ENCODE data around the gene B9D1. TPM values are rescaled to one million over a fixed set of nuclear protein-coding genes. Genes with fewer than 3 reads are reported as not detected.
A peak's percentile ranks its signal among the peaks of the same experiment; 100 is the strongest.

B9D1 gene
- total RNA-seq, 2 experiments from 2014 or later = 7.2 to 7.6 TPM

GRCh38 chr17:19386051-19386929 lies 23.8 kb upstream of the B9D1 start:
- Mint-ChIP-seq H3K4me1 (ENCODE audit: low read depth) (peaks cover 4% of the 10 kb centered on the region), H3K4me3 (no peak overlapping the region), H3K9me3 (no peaks in the 10 kb centered on the region), H3K27me3 (no peaks in the 10 kb centered on the region), H3K36me3 (peaks cover 5% of the 10 kb centered on the region), H3K27ac (no peak overlapping the region)
- ChIA-PET CTCF (no interaction called here), POLR2A (interaction anchor here (0.9 kb wide), 1 partner anchor 8 kb away, joined by 5 read pairs; the partner anchor contains the start of gene MAPK7)
- intact Hi-C loops (cut with micrococcal nuclease) = no loop called here
- DNase-seq = peak; percentile 23

- H3K9me3 Mint-ChIP-seq = no peaks in the 10 kb centered on the region
- ChIA-PET CTCF (no interaction called here), POLR2A (no interaction called here)
- H3K4me1 Mint-ChIP-seq (ENCODE audit: low read depth) = peaks cover 4% of the 10 kb centered on the region
- no peak overlapping the region for H3K27ac Mint-ChIP-seq
- H3K36me3 Mint-ChIP-seq = peaks cover 12% of the 10 kb centered on the region
- DNase-seq = no peak
- H3K4me3 Mint-ChIP-seq = no peak overlapping the region
- no peaks in the 10 kb centered on the region for H3K27me3 Mint-ChIP-seq
- intact Hi-C loops (cut with micrococcal nuclease) = no loop called here
These were observed 23.0 kb upstream of the B9D1 start for GRCh38 chr17:19385521-19385983.

- Mint-ChIP-seq H3K27ac (no peak overlapping the region), H3K4me1 (ENCODE audit: low read depth) (peaks cover 4% of the 10 kb centered on the region), H3K36me3 (peaks cover 16% of the 10 kb centered on the region), H3K27me3 (no peaks in the 10 kb centered on the region), H3K4me3 (no peak overlapping the region), H3K9me3 (no peaks in the 10 kb centered on the region)
- no peak for DNase-seq
- ChIA-PET POLR2A (no interaction called here), CTCF (interaction anchor here (1.2 kb wide), 1 partner anchor 22 kb away, joined by 4 read pairs; the partner anchor contains the start of gene B9D1)
- intact Hi-C loops (cut with micrococcal nuclease) = no loop called here
These were observed 22.3 kb upstream of the B9D1 start for GRCh38 chr17:19384723-19385391.

- Mint-ChIP-seq H3K4me1 (ENCODE audit: low read depth) (peaks cover 9% of the 10 kb centered on the region), H3K27me3 (no peaks in the 10 kb centered on the region), H3K36me3 (peaks cover 19% of the 10 kb centered on the region), H3K27ac (no peak overlapping the region), H3K9me3 (no peaks in the 10 kb centered on the region), H3K4me3 (no peak overlapping the region)
- intact Hi-C loops (cut with micrococcal nuclease) = no loop called here
- DNase-seq = no peak
- ChIA-PET CTCF (interaction anchor here (1.2 kb wide), 1 partner anchor 21 kb away, joined by 4 read pairs; the partner anchor contains the start of gene B9D1), POLR2A (no interaction called here)
These were observed 21.4 kb upstream of the B9D1 start for GRCh38 chr17:19383681-19384470.

- peaks cover 19% of the 10 kb centered on the region for H3K36me3 Mint-ChIP-seq
- H3K27me3 Mint-ChIP-seq = no peaks in the 10 kb centered on the region
- POLR2A ChIA-PET = no interaction called here
- H3K4me1 Mint-ChIP-seq (ENCODE audit: low read depth) = peaks cover 10% of the 10 kb centered on the region
- DNase-seq = no peak
- H3K27ac Mint-ChIP-seq = no peak overlapping the region
- CTCF ChIA-PET = interaction anchor here (0.6 kb wide), 1 partner anchor 65 kb away, joined by 3 read pairs; no protein-coding TSS in a partner anchor
- H3K9me3 Mint-ChIP-seq = no peaks in the 10 kb centered on the region
- intact Hi-C loops (cut with micrococcal nuclease) = no loop called here
- no peak overlapping the region for H3K4me3 Mint-ChIP-seq
These were observed 20.3 kb upstream of the B9D1 start for GRCh38 chr17:19382531-19383444.

- peaks cover 12% of the 10 kb centered on the region for H3K4me1 Mint-ChIP-seq (ENCODE audit: low read depth)
- no peaks in the 10 kb centered on the region for H3K27me3 Mint-ChIP-seq
- no peak overlapping the region for H3K4me3 Mint-ChIP-seq
- H3K27ac Mint-ChIP-seq = no peak overlapping the region
- no peak for DNase-seq
- ChIA-PET POLR2A (no interaction called here), CTCF (no interaction called here)
- intact Hi-C loops (cut with micrococcal nuclease) = no loop called here
- H3K36me3 Mint-ChIP-seq = peaks cover 19% of the 10 kb centered on the region
- H3K9me3 Mint-ChIP-seq = no peaks in the 10 kb centered on the region
These were observed 19.4 kb upstream of the B9D1 start for GRCh38 chr17:19381741-19382444.

GRCh38 chr17:19381361-19381740 lies 18.8 kb upstream of the B9D1 start:
- no peaks in the 10 kb centered on the region for H3K27me3 Mint-ChIP-seq
- H3K4me3 Mint-ChIP-seq = no peak overlapping the region
- intact Hi-C loops (cut with micrococcal nuclease) = no loop called here
- POLR2A ChIA-PET = no interaction called here
- CTCF ChIA-PET = interaction anchor here (1.9 kb wide), 1 partner anchor 18 kb away, joined by 8 read pairs; the partner anchor contains the start of gene B9D1
- no peaks in the 10 kb centered on the region for H3K9me3 Mint-ChIP-seq
- H3K27ac Mint-ChIP-seq = no peak overlapping the region
- peaks cover 19% of the 10 kb centered on the region for H3K36me3 Mint-ChIP-seq
- no peak for DNase-seq
- peaks cover 12% of the 10 kb centered on the region for H3K4me1 Mint-ChIP-seq (ENCODE audit: low read depth)

- POLR2A ChIA-PET = no interaction called here
- H3K4me3 Mint-ChIP-seq = no peak overlapping the region
- CTCF ChIA-PET = interaction anchor here (1.9 kb wide), 1 partner anchor 18 kb away, joined by 8 read pairs; the partner anchor contains the start of gene B9D1
These were observed 18.2 kb upstream of the B9D1 start for GRCh38 chr17:19380481-19381301.

GRCh38 chr17:19379361-19380065 lies 17.0 kb upstream of the B9D1 start:
- Mint-ChIP-seq H3K27me3 (no peaks in the 10 kb centered on the region), H3K36me3 (peaks cover 19% of the 10 kb centered on the region), H3K4me3 (peak overlapping the region; percentile 97), H3K4me1 (ENCODE audit: low read depth) (peaks cover 16% of the 10 kb centered on the region), H3K27ac (peak overlapping the region; percentile 53), H3K9me3 (no peaks in the 10 kb centered on the region)
- intact Hi-C loops (cut with micrococcal nuclease) = loop anchor here (5.0 kb wide), 2 partner anchors 128 to 268 kb away; partner anchors contain the start of gene ALDH3A2
- ChIA-PET CTCF (interaction anchor here (1.9 to 2.6 kb wide), 2 partner anchors 15 to 17 kb away, joined by 8 to 82 read pairs; partner anchors contain the start of gene B9D1), POLR2A (no interaction called here)
- DNase-seq = no peak

More at GRCh38 chr17:19380481-19381301, 18.2 kb upstream of the B9D1 start:
- Mint-ChIP-seq H3K27ac (no peak overlapping the region), H3K27me3 (no peaks in the 10 kb centered on the region), H3K4me1 (ENCODE audit: low read depth) (peaks cover 15% of the 10 kb centered on the region), H3K9me3 (no peaks in the 10 kb centered on the region), H3K36me3 (peaks cover 19% of the 10 kb centered on the region)
- intact Hi-C loops (cut with micrococcal nuclease) = no loop called here
- DNase-seq = no peak
